ENCODE results near the gene RNF138. TPM values are rescaled to one million over a fixed set of nuclear protein-coding genes. Genes with fewer than 3 reads are reported as not detected.

Gene RNF138
- total and polyA plus RNA-seq, 11 donors, result 2.9 to 16.1 (median 9.0) TPM

DNA sequence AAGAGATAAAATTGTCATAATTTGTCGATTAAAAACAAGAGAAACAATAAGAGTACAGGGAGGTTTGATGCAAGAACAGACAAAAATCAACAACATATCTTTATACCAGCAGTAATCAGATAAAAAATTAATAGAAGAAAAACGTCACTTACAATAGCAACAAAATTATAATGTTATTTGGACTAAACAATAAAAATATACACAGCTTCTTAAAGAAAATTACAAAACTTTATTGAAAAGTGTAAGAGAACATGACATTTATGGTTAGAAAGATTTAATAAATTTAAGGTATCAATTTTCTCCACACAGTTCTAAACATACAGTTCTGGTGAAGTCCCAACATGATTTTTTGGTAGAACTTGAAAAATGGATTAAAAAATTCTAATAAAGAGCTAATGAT, 12.8 kb downstream of the RNF138 start:
- no peak for DNase-seq
- Histone ChIP-seq H3K9me3 (no peaks in the 10 kb centered on the region), H3K4me1 (peaks cover 0 to 15% (median 0%) of the 10 kb centered on the region in 12 donors), H3K27ac (no peak overlapping the region), H3K27me3 (no peaks in the 10 kb centered on the region), H3K36me3 (peaks cover 0 to 20% (median 0%) of the 10 kb centered on the region in 9 donors), H3K4me3 (no peak overlapping the region)
- intact Hi-C loops (cut with DNase I), result no loop called here
- TF ChIP-seq POLR2A (IDR thresholded peaks at IDR 0.05), result no peak
- TF ChIP-seq, protein P1, sequence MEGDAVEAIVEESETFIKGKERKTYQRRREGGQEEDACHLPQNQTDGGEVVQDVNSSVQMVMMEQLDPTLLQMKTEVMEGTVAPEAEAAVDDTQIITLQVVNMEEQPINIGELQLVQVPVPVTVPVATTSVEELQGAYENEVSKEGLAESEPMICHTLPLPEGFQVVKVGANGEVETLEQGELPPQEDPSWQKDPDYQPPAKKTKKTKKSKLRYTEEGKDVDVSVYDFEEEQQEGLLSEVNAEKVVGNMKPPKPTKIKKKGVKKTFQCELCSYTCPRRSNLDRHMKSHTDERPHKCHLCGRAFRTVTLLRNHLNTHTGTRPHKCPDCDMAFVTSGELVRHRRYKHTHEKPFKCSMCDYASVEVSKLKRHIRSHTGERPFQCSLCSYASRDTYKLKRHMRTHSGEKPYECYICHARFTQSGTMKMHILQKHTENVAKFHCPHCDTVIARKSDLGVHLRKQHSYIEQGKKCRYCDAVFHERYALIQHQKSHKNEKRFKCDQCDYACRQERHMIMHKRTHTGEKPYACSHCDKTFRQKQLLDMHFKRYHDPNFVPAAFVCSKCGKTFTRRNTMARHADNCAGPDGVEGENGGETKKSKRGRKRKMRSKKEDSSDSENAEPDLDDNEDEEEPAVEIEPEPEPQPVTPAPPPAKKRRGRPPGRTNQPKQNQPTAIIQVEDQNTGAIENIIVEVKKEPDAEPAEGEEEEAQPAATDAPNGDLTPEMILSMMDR (IDR thresholded peaks at IDR 0.05), result no peak
- 80 to 86% (median 84%) methylated on average over 2 of the region's 2 CpGs for WGBS, 4 donors
- no peak for ATAC-seq

DNA sequence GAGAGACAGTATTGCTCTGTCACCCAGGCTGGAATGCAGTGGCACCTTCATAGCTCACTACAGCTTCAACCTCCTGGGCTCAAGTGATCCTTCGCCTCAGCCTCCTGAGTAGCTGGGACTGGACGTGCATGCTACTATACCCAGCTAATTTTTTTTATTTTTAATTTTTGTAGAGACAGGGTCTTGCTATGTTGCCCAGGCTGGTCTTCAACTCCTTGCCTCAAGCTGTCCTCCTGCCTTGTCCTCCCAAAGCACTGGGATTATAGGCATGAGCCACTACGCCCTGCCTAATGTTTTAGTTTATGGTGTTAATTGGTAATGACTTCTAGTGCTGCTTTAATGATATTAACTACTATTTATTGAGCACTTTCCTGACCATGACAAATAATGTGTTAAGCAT, 18.3 kb downstream of the RNF138 start:
- Histone ChIP-seq H3K9me3 (no peaks in the 10 kb centered on the region), H3K4me3 (no peak overlapping the region), H3K27ac (no peak overlapping the region), H3K36me3 (peaks cover 0 to 48% (median 27%) of the 10 kb centered on the region in 9 donors), H3K27me3 (no peaks in the 10 kb centered on the region), H3K4me1 (peaks cover 0 to 17% (median 0%) of the 10 kb centered on the region in 12 donors)
- DNase-seq, result no peak
- intact Hi-C loops (cut with DNase I), result no loop called here
- TF ChIP-seq, protein P1 (IDR thresholded peaks at IDR 0.05), result no peak
- TF ChIP-seq POLR2A (IDR thresholded peaks at IDR 0.05), result no peak
- no peak for ATAC-seq
- 90 to 96% (median 95%) methylated on average over 3 of the region's 3 CpGs for WGBS, 4 donors

DNA sequence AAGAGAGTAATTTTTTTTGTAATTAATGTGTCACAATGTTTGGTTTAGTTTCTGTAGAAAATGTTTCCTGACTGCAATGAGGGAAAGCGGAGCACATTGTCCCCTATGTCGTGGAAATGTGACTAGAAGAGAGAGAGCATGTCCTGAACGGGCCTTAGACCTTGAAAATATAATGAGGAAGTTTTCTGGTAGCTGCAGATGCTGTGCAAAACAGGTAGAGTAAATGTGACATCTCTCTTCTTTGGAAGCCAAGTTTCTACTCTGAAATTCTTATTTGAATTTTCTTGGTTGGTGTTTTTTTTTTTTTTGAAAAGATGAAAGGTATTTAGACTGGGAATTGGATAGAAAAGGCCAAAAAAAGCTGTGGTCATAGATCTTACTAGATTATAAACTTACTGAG, 20.0 kb downstream of the RNF138 start:
- peaks cover 0 to 63% (median 35%) of the 10 kb centered on the region in 9 donors for H3K36me3 ChIP-seq
- peaks cover 0 to 7% (median 0%) of the 10 kb centered on the region in 12 donors for H3K4me1 ChIP-seq
- TF ChIP-seq, protein P1 (IDR thresholded peaks at IDR 0.05), result no peak
- no peak for TF ChIP-seq POLR2A (IDR thresholded peaks at IDR 0.05)
- H3K4me3 ChIP-seq, result no peak overlapping the region
- H3K27ac ChIP-seq, result no peak overlapping the region
- H3K9me3 ChIP-seq, result no peaks in the 10 kb centered on the region
- no peak for DNase-seq
- H3K27me3 ChIP-seq, result no peaks in the 10 kb centered on the region
- 71 to 78% (median 74%) methylated on average over 3 of the region's 3 CpGs for WGBS, 4 donors
- ATAC-seq, result no peak
- intact Hi-C loops (cut with DNase I), result no loop called here

DNA sequence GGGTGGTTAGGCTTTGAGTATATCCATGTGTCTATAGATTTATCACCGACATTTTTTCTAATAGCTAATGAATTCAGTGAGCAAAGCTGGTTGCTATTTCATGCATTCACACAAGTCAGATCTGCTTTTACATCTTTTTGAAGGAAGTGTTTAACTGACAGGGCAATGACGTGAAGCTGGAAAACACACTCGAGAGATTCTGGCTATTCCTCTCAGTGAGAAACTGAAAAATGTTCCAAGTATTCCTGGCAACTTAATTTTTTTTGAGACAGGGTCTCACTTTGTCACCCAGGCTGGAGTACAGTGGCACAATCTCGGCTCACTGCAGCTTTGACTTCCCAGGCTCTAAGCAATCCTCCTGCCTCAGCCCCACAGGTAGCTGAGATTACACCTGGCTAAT, 21.2 kb downstream of the RNF138 start:
- Histone ChIP-seq H3K9me3 (no peaks in the 10 kb centered on the region), H3K27ac (no peak overlapping the region), H3K4me1 (peaks cover 0 to 7% (median 0%) of the 10 kb centered on the region in 12 donors), H3K27me3 (no peaks in the 10 kb centered on the region), H3K36me3 (peaks cover 0 to 74% (median 45%) of the 10 kb centered on the region in 9 donors), H3K4me3 (no peak overlapping the region)
- no peak for ATAC-seq
- WGBS, 4 donors, result 79 to 85% (median 82%) methylated on average over 4 of the region's 4 CpGs
- TF ChIP-seq POLR2A (IDR thresholded peaks at IDR 0.05), result no peak
- TF ChIP-seq, protein P1 (IDR thresholded peaks at IDR 0.05), result no peak
- intact Hi-C loops (cut with DNase I), result no loop called here
- DNase-seq, result no peak

Data from heart left ventricle (tissue), 16 donors.